ENCODE data around the gene USP35.

DNA sequence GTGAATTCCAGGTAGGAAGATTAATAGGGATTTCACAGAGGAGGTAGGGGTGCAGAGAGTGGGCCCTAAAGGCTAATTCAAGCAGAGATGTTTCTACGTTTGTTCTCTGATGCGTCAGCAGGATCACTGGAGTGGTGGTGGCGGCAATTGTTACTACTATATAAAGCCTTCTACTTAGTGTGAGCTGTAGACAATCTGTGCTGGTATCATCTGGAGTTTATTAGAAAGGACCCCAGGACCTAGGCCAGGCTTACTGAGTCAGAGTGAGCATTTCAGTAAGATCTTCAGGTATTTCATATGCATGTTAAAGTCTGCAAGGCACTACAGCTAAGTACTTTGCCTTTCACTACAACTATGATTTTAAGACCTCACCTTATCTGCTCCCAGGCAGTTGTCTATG lies 59.5 kb downstream of the USP35 start:
- TF ChIP-seq, protein P1, sequence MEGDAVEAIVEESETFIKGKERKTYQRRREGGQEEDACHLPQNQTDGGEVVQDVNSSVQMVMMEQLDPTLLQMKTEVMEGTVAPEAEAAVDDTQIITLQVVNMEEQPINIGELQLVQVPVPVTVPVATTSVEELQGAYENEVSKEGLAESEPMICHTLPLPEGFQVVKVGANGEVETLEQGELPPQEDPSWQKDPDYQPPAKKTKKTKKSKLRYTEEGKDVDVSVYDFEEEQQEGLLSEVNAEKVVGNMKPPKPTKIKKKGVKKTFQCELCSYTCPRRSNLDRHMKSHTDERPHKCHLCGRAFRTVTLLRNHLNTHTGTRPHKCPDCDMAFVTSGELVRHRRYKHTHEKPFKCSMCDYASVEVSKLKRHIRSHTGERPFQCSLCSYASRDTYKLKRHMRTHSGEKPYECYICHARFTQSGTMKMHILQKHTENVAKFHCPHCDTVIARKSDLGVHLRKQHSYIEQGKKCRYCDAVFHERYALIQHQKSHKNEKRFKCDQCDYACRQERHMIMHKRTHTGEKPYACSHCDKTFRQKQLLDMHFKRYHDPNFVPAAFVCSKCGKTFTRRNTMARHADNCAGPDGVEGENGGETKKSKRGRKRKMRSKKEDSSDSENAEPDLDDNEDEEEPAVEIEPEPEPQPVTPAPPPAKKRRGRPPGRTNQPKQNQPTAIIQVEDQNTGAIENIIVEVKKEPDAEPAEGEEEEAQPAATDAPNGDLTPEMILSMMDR (IDR thresholded peaks at IDR 0.05): no peak
- no peak for TF ChIP-seq POLR2A (IDR thresholded peaks at IDR 0.05)
